Nasal cavity respiratory epithelium epithelial cell of viscerocranial mucosa (primary cell): ENCODE results near the gene AK8. TPM values are rescaled to one million over a fixed set of nuclear protein-coding genes. Genes with fewer than 3 reads are reported as not detected.

Source experiments
- total RNA-seq: library from RNA; depleted of rRNA; stranded (reverse); fragments of >200 nt; gene quantifications from 2 replicates; pipeline ENCODE4 v1.2.3, GENCODE V29; 2014

AK8 gene
- 0.21 and 0.34 TPM in 2 replicates for total RNA-seq

GRCh38 chr9:132877824-132878694 lies at the start of gene AK8:
TSS of gene AK8 (minus strand) at chr9:132878284. CDS start at chr9:132878255, 29 bp downstream.

GRCh38 chr9:132878695-132879456 lies 792 bp upstream of the AK8 start, which contains the start of gene SPACA9:
TSS of gene SPACA9 (plus strand) at chr9:132878898. CDS start at chr9:132883948, 5,050 bp downstream.

Other genes starting within 250 kb of the AK8 start
- gene DDX31, start 208.3 kb downstream of the AK8 start, total RNA-seq = 18.5 and 26.9 TPM in 2 replicates
- 15.0 and 22.4 TPM in 2 replicates for gene GTF3C4, start 207.8 kb downstream of the AK8 start, total RNA-seq
- gene SPACA9, start 614 bp upstream of the AK8 start, total RNA-seq = 1.4 and 2.8 TPM in 2 replicates
- 14.7 and 39.9 TPM in 2 replicates for gene TSC1, start 66.3 kb upstream of the AK8 start, total RNA-seq
- gene GFI1B, start 100.4 kb upstream of the AK8 start, total RNA-seq = not detected in 2 replicates
- gene GTF3C5, start 152.7 kb upstream of the AK8 start, total RNA-seq = 25.6 and 32.1 TPM in 2 replicates
- 0.34 and 5.8 TPM in 2 replicates for gene CEL, start 183.7 kb upstream of the AK8 start, total RNA-seq
- 15.4 and 35.7 TPM in 2 replicates for gene RALGDS, start 243.0 kb upstream of the AK8 start, total RNA-seq